H9 (cell line): Measurements from ENCODE around the gene SORCS2. TPM values are rescaled to one million over a fixed set of nuclear protein-coding genes. Genes with fewer than 3 reads are reported as not detected.

Experiments used
- DNase-seq: peaks from one replicate; pipeline ENCODE4 v3.0.0-alpha.2; 2017
- H2AFZ ChIP-seq: one replicate; pipeline ENCODE4 v1.6.1; 2013; ENCODE audit warnings: mild to moderate bottlenecking, low read length, control low read depth, moderate library complexity
- H2AK5ac ChIP-seq: 2 replicates; pipeline ENCODE4 v1.6.1; 2013; ENCODE audit warnings: low read length, control low read depth, mixed read lengths; ENCODE audit not compliant: insufficient read length
- H2BK120ac ChIP-seq: one replicate; pipeline ENCODE4 v1.6.1; 2013; ENCODE audit warnings: low read depth, mild to moderate bottlenecking, low read length, control low read depth, inconsistent platforms; ENCODE audit not compliant: poor library complexity, severe bottlenecking
- H2BK12ac ChIP-seq: 2 replicates; pipeline ENCODE4 v1.6.1; 2013; ENCODE audit warnings: low read length, control low read depth, mixed read lengths, low read depth; ENCODE audit not compliant: insufficient read length
- H2BK15ac ChIP-seq: 2 replicates; pipeline ENCODE4 v1.6.1; 2013; ENCODE audit warnings: low read depth, low read length, control low read depth
- H2BK20ac ChIP-seq: one replicate; pipeline ENCODE4 v1.6.1; 2013; ENCODE audit warnings: low read depth, mild to moderate bottlenecking, low read length, control low read depth, inconsistent platforms; ENCODE audit not compliant: poor library complexity, severe bottlenecking
- H2BK5ac ChIP-seq: 2 replicates; pipeline ENCODE4 v1.6.1; 2013; ENCODE audit warnings: low read length, control low read depth, mixed read lengths; ENCODE audit not compliant: insufficient read length
- H3K14ac ChIP-seq: 2 replicates; pipeline ENCODE4 v1.6.1; 2013; ENCODE audit warnings: low read length, control low read depth; ENCODE audit not compliant: insufficient read depth
- H3K18ac ChIP-seq: 2 replicates; pipeline ENCODE4 v1.6.1; 2013; ENCODE audit warnings: low read depth, mild to moderate bottlenecking, mixed read lengths, low read length, control low read depth; ENCODE audit not compliant: insufficient read length
- H3K23ac ChIP-seq: 2 replicates; pipeline ENCODE4 v1.6.1; 2013; ENCODE audit warnings: low read length, control low read depth, mixed read lengths, low read depth; ENCODE audit not compliant: insufficient read length
- H3K23me2 ChIP-seq: 2 replicates; pipeline ENCODE4 v1.6.1; 2013; ENCODE audit warnings: low read depth, mild to moderate bottlenecking, mixed read lengths, low read length, control low read depth; ENCODE audit not compliant: insufficient read length, poor library complexity, severe bottlenecking
- H3K27ac ChIP-seq: 2 replicates; pipeline ENCODE4 v1.5.1; 2013; ENCODE audit warnings: low read length, control low read depth, mixed read lengths, low read depth; ENCODE audit not compliant: insufficient read length
- H3K27me3 ChIP-seq: 2 replicates; pipeline ENCODE4 v1.6.1; 2013; ENCODE audit warnings: low read length, control low read depth, inconsistent platforms; ENCODE audit not compliant: insufficient read depth
- H3K4ac ChIP-seq: 2 replicates; pipeline ENCODE4 v1.6.1; 2013; ENCODE audit warnings: low read depth, mild to moderate bottlenecking, control low read depth, inconsistent platforms, low read length, moderate library complexity
- H3K4me1 ChIP-seq: 2 replicates; pipeline ENCODE4 v1.6.1; 2013; ENCODE audit warnings: low read length, control low read depth, inconsistent platforms; ENCODE audit not compliant: insufficient read depth
- H3K4me2 ChIP-seq: 2 replicates; pipeline ENCODE4 v1.6.1; 2013; ENCODE audit warnings: low read length, control low read depth, mixed read lengths; ENCODE audit not compliant: insufficient read length, insufficient read depth
- H3K56ac ChIP-seq: 2 replicates; pipeline ENCODE4 v1.6.1; 2013; ENCODE audit warnings: low read depth, mild to moderate bottlenecking, mixed read lengths, low read length, control low read depth; ENCODE audit not compliant: insufficient read length
- H3K79me1 ChIP-seq: 2 replicates; pipeline ENCODE4 v1.6.1; 2013; ENCODE audit warnings: low read depth, mild to moderate bottlenecking, moderate library complexity, low read length, control low read depth, inconsistent platforms; ENCODE audit not compliant: insufficient read depth, poor library complexity, severe bottlenecking
- H3K79me2 ChIP-seq: 2 replicates; pipeline ENCODE4 v1.6.1; 2013; ENCODE audit warnings: low read length, control low read depth, inconsistent platforms; ENCODE audit not compliant: insufficient read depth
- H3K9ac ChIP-seq: 2 replicates; pipeline ENCODE4 v1.6.1; 2013; ENCODE audit warnings: low read length, control low read depth, mixed read lengths; ENCODE audit not compliant: insufficient read length; ENCODE audit errors: extremely low read depth
- H3K9me3 ChIP-seq: one replicate; pipeline ENCODE4 v1.6.1; 2013; ENCODE audit warnings: low read depth, low read length, inconsistent platforms; ENCODE audit not compliant: control insufficient read depth
- H3T11ph ChIP-seq: one replicate; pipeline ENCODE4 v1.6.1; 2013; ENCODE audit warnings: mild to moderate bottlenecking, low read length, control low read depth, inconsistent platforms
- H4K20me1 ChIP-seq: one replicate; pipeline ENCODE4 v1.6.1; 2013; ENCODE audit not compliant: control insufficient read depth, insufficient read length, insufficient read depth
- H4K5ac ChIP-seq: 2 replicates; pipeline ENCODE4 v1.6.1; 2013; ENCODE audit warnings: low read depth, mild to moderate bottlenecking, mixed read lengths, low read length, control low read depth; ENCODE audit not compliant: insufficient read length
- H4K8ac ChIP-seq: replicated peaks from 2 replicates; pipeline ENCODE4 v1.6.1; 2013; ENCODE audit warnings: low read length, control low read depth, mixed read lengths, low read depth; ENCODE audit not compliant: insufficient read length
- H4K91ac ChIP-seq: 2 replicates; pipeline ENCODE4 v1.6.1; 2013; ENCODE audit warnings: low read depth, mild to moderate bottlenecking, moderate library complexity, mixed read lengths, low read length, control low read depth; ENCODE audit not compliant: insufficient read length
- H3K27ac Mint-ChIP-seq, 3 experiments: 2 replicates in 2 of 3; 3 replicates in 1 of 3; pipeline ENCODE4 v1.8.0; 2020 to 2021; ENCODE audit warnings: mixed read lengths in 3 of 3, mild to moderate bottlenecking in 1 of 3, moderate library complexity in 1 of 3
- H3K27me3 Mint-ChIP-seq: 2 replicates; pipeline ENCODE4 v1.8.0; 2021; ENCODE audit warnings: low read depth, mild to moderate bottlenecking, moderate library complexity, mixed read lengths
- H3K36me3 Mint-ChIP-seq, 3 experiments: 2 replicates in 2 of 3; 3 replicates in 1 of 3; pipeline ENCODE4 v1.8.0; 2020 to 2021; ENCODE audit warnings: low read depth in 3 of 3, mixed read lengths in 3 of 3; ENCODE audit not compliant: insufficient read depth in 1 of 3
- H3K4me1 Mint-ChIP-seq, 2 experiments: 2 replicates each; pipeline ENCODE4 v1.8.0; 2020; ENCODE audit warnings: mixed read lengths in 2 of 2
- H3K4me3 Mint-ChIP-seq, 2 experiments: 2 replicates in 1 of 2; 3 replicates in 1 of 2; pipeline ENCODE4 v1.8.0; 2020 to 2021; ENCODE audit warnings: mild to moderate bottlenecking in 2 of 2, mixed read lengths in 2 of 2, moderate library complexity in 1 of 2
- H3K9me3 Mint-ChIP-seq, 2 experiments: 2 replicates in 1 of 2; 3 replicates in 1 of 2; pipeline ENCODE4 v1.8.0; 2020; ENCODE audit warnings: mild to moderate bottlenecking in 2 of 2, mixed read lengths in 2 of 2, moderate library complexity in 1 of 2
- CTCF ChIP-seq: fragments of 200-600 bp; sonication (generic); conservative IDR thresholded peaks from 3 replicates; pipeline ENCODE4 v1.8.0; 2021; ENCODE audit warnings: antibody characterized with exemption, mild to moderate bottlenecking
- WGBS: extraction: QIAGEN DNeasy Blood & Tissue Kit; methylation state at CpG from one replicate; pipeline ENCODE4 v1.1.7; 2013; ENCODE audit warnings: missing lambda C conversion rate, low lambda C conversion rate, mixed read lengths; ENCODE audit not compliant: insufficient read length; ENCODE audit errors: extremely low coverage; 5-methylcytosine and 5-hydroxymethylcytosine counted together
- total RNA-seq: library from RNA; stranded (reverse); gene quantifications from 2 replicates; pipeline ENCODE4 v1.2.1, GENCODE V29; 2021

The SORCS2 gene
- total RNA-seq, 1 experiment from 2014 or later = 0.57 TPM

- H3K4ac ChIP-seq = no peak overlapping the region
Measured at GRCh38 chr4:7263166-7263565, 70.8 kb downstream of the SORCS2 start.

More at GRCh38 chr4:7263166-7263565, 70.8 kb downstream of the SORCS2 start:
- Histone ChIP-seq H4K8ac (no peak overlapping the region), H2AFZ (no peak overlapping the region), H3T11ph (no peak overlapping the region), H3K79me2 (no peaks in the 10 kb centered on the region), H3K9ac (no peak overlapping the region), H2BK15ac (no peak overlapping the region), H4K20me1 (peaks cover 3% of the 10 kb centered on the region), H4K5ac (no peak overlapping the region), H3K23me2 (no peaks in the 10 kb centered on the region), H3K9me3 (no peaks in the 10 kb centered on the region), H4K91ac (no peak overlapping the region), H3K27me3 (no peaks in the 10 kb centered on the region), H3K27ac (no peak overlapping the region), H3K4me1 (no peaks in the 10 kb centered on the region), H3K14ac (no peak overlapping the region), H2BK5ac (no peak overlapping the region), H3K23ac (no peak overlapping the region), H3K56ac (no peak overlapping the region), H2BK20ac (no peak overlapping the region), H3K18ac (no peak overlapping the region), H3K4me2 (no peak overlapping the region), H2AK5ac (no peak overlapping the region), H3K79me1 (no peaks in the 10 kb centered on the region), H2BK12ac (no peak overlapping the region), H2BK120ac (no peak overlapping the region)
- Mint-ChIP-seq H3K27ac (no peak overlapping the region), H3K4me1 (peaks cover 12 to 14% of the 10 kb centered on the region in 2 experiments), H3K36me3 (no peaks in the 10 kb centered on the region; a peak in 2 of 7 replicates), H3K9me3 (no peaks in the 10 kb centered on the region; a peak in 2 of 5 replicates), H3K27me3 (peaks cover 14% of the 10 kb centered on the region), H3K4me3 (no peak overlapping the region)
- WGBS = no CpG with 5 or more reads among the region's 11 CpGs
- DNase-seq = no peak
- TF ChIP-seq CTCF = no peak
